GM18505 (cell line): Measurements from ENCODE around the gene RASA3.
"Not testable (repeated sequence)": the region's sequence is repeated elsewhere in the genome, so short reads cannot be mapped to it uniquely, and the experiment has no call there.

Source experiments
- ATAC-seq: cut with Tn5 transposase; IDR thresholded peaks from one replicate; pipeline ENCODE4 v1.9.1; 2021; ENCODE audit not compliant: unreplicated experiment
- POLR2A ChIP-seq: IDR thresholded peaks from 4 replicates; pipeline ENCODE4 v1.6.1; 2011; ENCODE audit warnings: borderline replicate concordance; ENCODE audit not compliant: insufficient read depth, insufficient read length; ENCODE audit errors: extremely low read depth

The RASA3 gene

GRCh38 chr13:113989585-113990300 is 142.7 kb downstream of the RASA3 start:
- no peak for ATAC-seq
- no peak for TF ChIP-seq POLR2A

GRCh38 chr13:113988859-113989258 is 143.6 kb downstream of the RASA3 start:
- not testable (repeated sequence) for ATAC-seq

GRCh38 chr13:113982296-113982661 is 150.1 kb downstream of the RASA3 start:
- TF ChIP-seq POLR2A, result no peak
- no peak for ATAC-seq

- TF ChIP-seq POLR2A, result no peak
- ATAC-seq, result no peak
Measured at GRCh38 chr13:113981611-113982295, 150.7 kb downstream of the RASA3 start.

- no peak for TF ChIP-seq POLR2A
- no peak for ATAC-seq
Measured at GRCh38 chr13:113981194-113981605, 151.2 kb downstream of the RASA3 start.

GRCh38 chr13:113980489-113981064 is 151.8 kb downstream of the RASA3 start:
- TF ChIP-seq POLR2A, result no peak
- ATAC-seq, result no peak

GRCh38 chr13:113979791-113980471 is 152.5 kb downstream of the RASA3 start:
- TF ChIP-seq POLR2A, result no peak
- no peak for ATAC-seq

GRCh38 chr13:113978741-113979481 is 153.5 kb downstream of the RASA3 start:
- no peak for TF ChIP-seq POLR2A

GRCh38 chr13:113977976-113978375 is 154.4 kb downstream of the RASA3 start:
- no peak for TF ChIP-seq POLR2A
- ATAC-seq, result no peak

More at GRCh38 chr13:113978741-113979481, 153.5 kb downstream of the RASA3 start:
- ATAC-seq, result no peak

- TF ChIP-seq POLR2A, result no peak
- ATAC-seq, result no peak
Measured at GRCh38 chr13:113976711-113977684, 155.4 kb downstream of the RASA3 start.

GRCh38 chr13:113975416-113975815 is 157.0 kb downstream of the RASA3 start:
- no peak for ATAC-seq
- no peak for TF ChIP-seq POLR2A
